HG02571 (cell line): ENCODE data around the gene CFAP52.
"Not testable (repeated sequence)": the region's sequence is repeated elsewhere in the genome, so short reads cannot be mapped to it uniquely, and the experiment has no call there.

ENCODE experiments used
- ATAC-seq: cut with Tn5 transposase; IDR thresholded peaks from one replicate; pipeline ENCODE4 v1.9.1; 2021; ENCODE audit warnings: mild to moderate bottlenecking, moderate library complexity; ENCODE audit not compliant: unreplicated experiment

Gene CFAP52, protein sequence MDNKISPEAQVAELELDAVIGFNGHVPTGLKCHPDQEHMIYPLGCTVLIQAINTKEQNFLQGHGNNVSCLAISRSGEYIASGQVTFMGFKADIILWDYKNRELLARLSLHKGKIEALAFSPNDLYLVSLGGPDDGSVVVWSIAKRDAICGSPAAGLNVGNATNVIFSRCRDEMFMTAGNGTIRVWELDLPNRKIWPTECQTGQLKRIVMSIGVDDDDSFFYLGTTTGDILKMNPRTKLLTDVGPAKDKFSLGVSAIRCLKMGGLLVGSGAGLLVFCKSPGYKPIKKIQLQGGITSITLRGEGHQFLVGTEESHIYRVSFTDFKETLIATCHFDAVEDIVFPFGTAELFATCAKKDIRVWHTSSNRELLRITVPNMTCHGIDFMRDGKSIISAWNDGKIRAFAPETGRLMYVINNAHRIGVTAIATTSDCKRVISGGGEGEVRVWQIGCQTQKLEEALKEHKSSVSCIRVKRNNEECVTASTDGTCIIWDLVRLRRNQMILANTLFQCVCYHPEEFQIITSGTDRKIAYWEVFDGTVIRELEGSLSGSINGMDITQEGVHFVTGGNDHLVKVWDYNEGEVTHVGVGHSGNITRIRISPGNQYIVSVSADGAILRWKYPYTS

DNA sequence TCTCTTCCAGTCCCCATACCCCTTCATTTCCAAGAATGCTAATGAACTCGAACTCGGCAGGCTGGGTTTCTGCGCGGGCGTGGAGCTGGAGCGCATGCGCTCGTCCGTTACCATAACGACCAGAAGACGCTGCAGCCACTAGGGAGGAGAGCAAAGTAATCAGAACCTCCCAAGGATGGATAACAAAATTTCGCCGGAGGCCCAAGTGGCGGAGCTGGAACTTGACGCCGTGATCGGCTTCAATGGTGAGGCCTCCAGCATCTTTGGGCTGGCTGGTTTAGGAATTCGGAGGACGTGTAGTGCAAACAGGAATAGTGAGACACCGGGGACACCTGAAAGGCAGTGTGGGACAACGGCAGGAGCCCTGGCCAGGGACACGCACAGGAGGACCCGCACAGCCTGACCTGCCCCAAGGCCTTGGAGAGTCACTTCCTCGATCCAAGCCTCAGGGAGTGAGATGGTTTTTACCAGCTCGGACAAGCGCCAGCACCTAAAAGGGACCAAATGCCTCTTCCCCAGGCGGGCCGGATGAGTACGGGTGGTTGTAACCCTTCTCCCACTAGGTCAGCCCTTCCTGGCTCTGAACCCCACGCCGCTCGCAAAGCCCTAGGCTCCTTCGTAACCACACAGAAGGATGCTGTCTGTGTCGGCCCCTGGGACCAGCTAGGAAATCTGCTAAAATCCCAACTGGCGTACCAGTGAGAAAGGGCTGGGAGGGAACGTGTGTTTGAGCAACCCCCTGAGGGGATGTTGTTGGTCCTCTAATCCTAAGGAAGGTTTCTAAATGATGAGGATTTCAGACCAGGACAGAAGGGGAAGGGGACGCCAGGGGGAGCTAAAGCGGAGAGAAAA, at the start of gene CFAP52:
Gene CFAP52, plus strand, starts transcription at position 122 of the 852 bp plus-strand sequence. Its CDS starts 54 bp downstream, at position 176.
- no peak for ATAC-seq

- no peak for ATAC-seq
These were observed 48.7 kb upstream of the CFAP52 start for GRCh38 chr17:9527788-9528187.

GRCh38 chr17:9529033-9529700, 47.3 kb upstream of the CFAP52 start:
- ATAC-seq = no peak

DNA sequence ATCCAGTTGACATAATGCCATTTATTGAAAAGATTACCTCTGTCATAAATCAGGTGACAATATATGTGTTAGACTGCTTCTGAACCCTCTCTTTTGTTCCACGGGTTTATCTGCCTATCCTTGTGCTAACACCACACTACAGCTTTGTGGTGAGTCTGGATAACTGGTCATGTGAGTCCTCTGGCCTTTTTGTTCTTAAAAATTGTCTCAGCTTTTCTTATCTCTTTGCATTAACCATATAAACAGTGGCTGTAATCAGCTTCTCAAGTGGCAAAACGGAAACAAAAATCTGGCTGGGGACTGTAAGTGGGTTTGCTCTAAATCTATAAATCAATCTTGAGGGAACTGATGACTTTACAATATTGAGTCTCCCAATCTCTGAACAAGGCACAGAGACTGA, 45.4 kb upstream of the CFAP52 start:
- no peak for ATAC-seq

DNA sequence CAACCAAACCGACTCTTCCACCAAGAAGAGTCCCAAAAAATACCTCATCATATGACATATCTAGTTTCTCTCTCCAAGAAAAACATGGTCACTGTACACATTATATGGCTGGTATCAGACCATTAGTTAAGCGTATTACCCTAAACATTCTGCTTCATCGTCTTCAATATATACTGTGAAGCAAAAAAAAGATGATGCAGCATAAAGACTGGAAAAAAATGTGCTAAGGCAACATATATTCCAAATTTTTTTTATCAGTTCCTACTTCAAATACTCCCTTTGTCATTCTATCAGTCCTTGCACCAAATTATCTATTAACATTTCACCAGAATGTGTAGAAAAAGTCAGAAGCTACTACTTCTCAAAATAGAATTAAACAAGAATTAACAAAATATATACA, 43.7 kb upstream of the CFAP52 start:
- ATAC-seq = no peak

DNA sequence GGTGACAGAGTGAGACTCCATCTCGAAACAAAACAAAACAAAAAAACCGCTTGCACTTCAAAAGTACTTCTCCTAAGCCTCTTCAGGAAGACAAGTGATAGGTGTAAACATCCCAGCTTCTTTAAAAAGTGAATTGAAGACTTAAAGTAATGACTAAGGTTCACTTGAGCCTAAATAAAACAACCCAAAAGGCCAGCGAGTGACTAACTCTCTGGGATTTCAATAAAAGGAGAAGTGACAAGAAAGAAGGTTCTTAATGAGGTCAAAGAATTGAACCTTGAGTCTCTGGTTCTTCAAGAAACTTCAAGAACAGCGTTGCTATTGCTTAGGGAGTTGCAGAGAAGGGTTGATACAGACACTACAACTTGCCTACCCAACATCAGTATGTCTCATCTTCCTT, 43.0 kb upstream of the CFAP52 start:
- ATAC-seq = no peak

GRCh38 chr17:9536061-9536460, 40.4 kb upstream of the CFAP52 start:
- ATAC-seq = no peak

GRCh38 chr17:9537177-9537776, 39.2 kb upstream of the CFAP52 start:
- no peak for ATAC-seq

DNA sequence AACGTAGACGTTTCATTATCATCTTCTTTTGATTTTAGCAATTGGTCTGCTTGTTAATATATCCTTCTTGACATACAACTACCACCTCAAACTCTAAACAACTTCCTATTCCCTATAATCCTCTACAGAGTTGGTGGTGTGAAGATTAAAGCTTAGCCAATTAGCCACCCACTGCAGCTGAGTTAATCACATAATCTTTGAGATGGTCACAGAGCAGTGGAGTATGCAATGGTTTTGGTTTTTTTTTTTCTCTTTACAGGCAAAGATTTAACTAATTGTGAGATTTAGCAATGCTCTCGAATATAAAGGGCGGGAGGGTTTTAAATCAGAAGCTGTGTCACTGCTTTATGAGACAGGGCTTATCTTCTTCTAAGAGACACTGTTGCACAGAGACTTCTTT, 37.8 kb upstream of the CFAP52 start:
- ATAC-seq = no peak

GRCh38 chr17:9541718-9542117, 34.7 kb upstream of the CFAP52 start:
- no peak for ATAC-seq

DNA sequence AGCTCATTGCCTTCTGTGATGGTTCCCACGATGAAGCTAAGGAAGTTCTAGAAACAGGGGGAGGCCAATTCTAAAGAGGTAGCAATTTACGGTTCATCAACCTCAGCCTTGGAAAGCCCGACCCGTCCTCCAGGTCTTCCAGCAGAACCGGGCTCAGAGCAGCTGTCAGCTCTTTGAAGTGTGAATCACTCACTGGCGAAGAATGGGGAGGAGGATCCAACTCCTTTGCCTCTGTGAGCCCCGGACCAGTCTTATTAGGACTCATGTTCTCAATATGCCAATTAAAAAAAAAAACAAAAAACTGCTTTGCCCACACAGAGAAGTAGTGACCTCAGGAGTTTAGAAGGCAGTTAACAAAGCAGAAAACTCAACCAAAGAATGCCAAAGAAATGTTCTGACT, 32.2 kb upstream of the CFAP52 start:
- no peak for ATAC-seq

GRCh38 chr17:9549215-9549614, 27.2 kb upstream of the CFAP52 start:
- ATAC-seq = no peak

- no peak for ATAC-seq
These were observed 23.3 kb upstream of the CFAP52 start for GRCh38 chr17:9553181-9553580.

- no peak for ATAC-seq
These were observed 22.8 kb upstream of the CFAP52 start for GRCh38 chr17:9553596-9553995.

- ATAC-seq = not testable (repeated sequence)
These were observed 21.7 kb upstream of the CFAP52 start for GRCh38 chr17:9554715-9555114.

DNA sequence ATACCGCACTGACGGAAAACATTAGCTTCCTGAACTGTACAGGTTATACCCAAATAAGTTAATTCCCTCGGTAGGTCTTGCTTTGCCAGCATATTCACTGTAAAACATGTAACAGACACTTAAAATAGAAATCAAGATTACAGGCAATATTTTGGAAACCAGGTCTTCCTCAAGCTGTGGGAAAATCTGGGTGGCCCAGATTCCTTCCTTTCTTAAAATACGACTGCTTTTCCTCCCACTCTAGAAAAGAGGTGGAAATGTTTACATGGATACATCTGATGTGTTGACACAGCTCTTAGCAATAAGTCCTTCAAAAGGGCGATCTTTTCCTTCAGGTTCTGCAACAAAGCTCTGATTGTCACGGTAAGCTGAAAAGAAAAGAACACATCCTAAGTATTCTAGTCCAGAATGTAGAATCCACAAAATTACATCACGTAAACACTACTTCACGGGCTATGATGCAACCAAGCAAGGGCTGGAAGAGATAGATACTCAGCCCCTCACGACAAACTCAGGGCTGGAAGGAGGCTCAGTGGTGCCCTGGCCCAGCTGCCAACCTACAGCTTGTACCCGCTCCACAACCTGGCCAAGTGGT, 19.2 kb upstream of the CFAP52 start:
- no peak for ATAC-seq

DNA sequence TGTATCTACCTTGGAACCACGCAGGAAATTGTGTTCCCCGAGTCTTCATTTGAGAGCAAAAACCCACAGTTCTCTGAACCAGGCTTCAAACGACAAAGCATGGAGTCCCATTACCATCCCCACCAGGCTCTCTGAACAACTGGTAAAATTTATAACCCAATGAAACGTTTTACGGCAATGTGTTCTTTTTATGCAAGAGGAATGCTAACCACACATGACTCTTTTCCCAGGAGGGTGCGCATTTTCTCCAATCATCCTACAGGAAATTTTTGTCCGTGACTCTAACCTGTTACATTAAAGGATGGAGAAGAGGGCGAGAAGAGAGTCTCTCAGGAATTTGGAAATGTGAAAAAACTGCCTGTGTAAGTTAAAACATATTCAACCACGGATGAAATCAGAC, 18.6 kb upstream of the CFAP52 start:
- no peak for ATAC-seq

DNA sequence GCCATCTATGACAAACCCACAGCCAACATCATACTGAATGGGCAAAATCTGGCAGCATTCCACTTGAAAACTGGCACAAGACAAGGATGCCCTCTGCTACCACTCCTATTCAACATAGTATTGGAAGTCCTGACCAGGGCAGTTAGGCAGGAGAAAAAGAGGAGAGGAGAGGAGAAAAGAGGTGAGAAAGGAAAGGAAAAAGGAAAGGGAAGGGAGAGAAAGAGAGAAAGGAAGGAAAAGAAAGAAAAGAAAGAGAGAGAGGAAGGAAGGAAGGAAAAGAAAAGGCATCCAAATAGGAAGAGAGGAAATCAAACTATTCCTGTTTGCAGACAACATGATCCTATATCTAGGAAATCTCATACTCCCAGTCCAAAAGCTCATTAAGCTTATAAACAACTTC, 12.3 kb upstream of the CFAP52 start:
- ATAC-seq = no peak

GRCh38 chr17:9566067-9566466, 10.4 kb upstream of the CFAP52 start:
- ATAC-seq = no peak

DNA sequence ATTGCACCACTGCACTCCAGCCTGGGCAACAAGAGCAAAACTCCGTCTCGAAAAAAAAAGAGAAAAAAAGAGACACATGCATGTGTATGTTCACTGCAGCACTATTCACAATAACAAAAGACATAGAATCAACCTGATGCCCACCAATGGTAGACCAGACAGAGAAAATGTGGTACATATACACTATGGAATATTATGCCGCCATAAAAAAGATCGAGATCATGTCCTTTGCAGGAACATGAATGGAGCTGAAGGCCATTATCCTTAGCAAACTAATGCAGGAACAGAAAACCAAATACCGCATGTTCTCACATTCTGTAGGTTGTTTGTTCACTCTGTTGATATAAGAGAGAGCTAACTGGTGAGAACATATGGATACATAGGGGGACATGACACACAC, 9.7 kb upstream of the CFAP52 start:
- ATAC-seq = not testable (repeated sequence)
